ENCODE measurements around the gene MPI.
"Not testable (repeated sequence)": the region's sequence is repeated elsewhere in the genome, so short reads cannot be mapped to it uniquely, and the experiment has no call there.

MPI gene

DNA sequence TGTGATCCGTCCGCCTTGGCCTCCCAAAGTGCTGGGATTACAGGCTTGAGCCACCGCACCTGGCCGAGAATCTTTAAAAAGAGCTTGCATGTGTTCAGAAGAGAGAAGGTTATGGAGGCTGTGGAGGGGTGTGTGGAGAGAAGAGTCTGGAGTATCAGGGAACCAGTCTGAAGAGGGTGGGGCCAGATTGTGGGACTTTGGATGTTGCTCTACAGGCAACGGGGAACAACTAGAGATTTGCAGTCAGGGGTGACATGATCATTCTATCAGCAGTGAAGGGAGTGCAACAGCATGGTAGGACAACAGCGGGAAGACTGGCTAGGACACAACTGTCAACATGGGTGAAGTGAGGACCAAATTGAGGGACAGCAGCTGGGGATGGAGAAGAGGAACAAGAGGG lies 25.5 kb upstream of the MPI start:
- no peak for DNase-seq (ENCODE audit: low read depth)

DNA sequence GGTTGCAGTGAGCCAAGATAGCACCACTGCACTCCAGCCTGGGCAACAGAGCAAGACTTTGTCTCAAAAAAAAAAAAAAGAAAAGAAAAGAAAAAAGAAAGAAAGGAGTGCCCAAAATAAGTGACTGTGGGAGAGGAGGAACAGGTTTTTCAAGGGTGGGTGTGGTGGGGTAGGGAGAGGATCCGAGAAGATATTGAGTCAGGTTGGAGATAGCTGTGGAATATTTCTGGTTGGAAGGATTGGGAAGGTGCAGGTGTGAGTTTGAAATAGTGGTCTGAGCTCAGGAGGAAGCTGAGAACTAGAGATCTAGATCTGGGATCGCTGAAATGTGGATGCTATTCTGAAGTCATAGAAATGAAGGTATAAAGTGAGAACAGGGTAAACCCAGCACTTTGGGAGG lies 24.5 kb upstream of the MPI start:
- DNase-seq (ENCODE audit: low read depth) = no peak

DNA sequence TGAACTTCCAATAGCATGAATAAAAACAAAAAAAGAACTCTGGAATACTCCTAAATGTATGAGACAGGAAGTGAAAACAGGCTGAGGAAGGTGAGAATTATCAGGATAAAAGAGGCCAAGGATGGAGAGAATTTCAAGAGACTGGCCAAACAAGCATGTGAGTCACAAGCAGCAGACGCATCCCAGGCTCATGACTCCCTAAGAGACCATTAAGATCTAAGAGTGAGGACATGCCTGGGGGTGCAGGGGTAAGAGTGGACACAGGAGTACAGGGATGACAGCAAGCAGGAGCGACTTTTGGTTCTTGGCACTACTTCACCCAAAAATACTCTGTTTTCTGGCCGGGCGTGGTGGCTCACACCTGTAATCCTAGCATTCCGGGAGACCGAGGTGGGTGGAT lies 23.8 kb upstream of the MPI start:
- DNase-seq (ENCODE audit: low read depth) = no peak

DNA sequence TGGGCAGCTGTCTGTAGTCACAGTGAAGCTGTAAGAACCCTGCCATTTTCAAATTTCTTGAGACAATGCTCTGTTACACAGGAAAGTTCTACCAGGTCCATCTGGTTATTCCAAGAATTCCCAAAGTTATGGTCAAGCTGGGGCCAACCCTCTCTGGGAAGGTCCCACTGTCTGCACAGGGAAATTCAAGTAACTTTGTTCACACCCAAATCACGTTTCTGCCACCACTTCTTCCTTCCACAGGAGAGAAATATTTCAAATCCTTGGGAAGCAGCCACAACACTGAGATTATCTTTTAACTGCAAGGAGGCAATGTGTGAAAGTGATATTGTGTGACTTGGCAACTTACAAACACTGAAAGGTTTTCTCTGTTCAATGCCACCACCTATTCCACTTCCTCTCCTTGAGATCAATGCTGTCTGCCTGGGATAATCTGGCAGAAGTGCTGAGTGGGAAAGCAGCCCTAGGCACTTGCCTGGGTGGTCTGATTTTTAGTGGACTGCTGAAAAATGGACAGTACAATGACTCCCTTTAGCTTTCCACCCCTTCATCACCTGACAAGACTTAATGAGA lies 22.3 kb upstream of the MPI start:
- no peak for DNase-seq (ENCODE audit: low read depth)

DNA sequence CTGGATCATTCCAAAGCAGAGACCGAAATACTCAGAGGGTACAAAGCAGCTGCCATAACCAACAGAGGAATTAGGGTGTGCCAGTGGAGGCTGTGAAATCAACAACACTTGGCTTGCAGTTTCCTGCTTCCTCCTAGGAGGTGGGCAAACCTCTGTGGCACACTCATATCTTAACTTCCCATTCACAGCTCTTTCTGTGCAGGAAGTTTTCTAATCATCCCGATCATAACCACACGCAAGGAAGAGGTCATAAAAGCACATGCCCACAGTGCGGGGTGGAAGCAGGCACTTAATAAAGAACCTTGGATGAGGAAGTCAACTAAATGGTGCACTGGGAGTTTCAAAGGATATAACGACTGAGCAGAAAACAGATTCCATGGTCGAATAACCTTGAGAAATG lies 21.8 kb upstream of the MPI start:
- no peak for DNase-seq (ENCODE audit: low read depth)

DNA sequence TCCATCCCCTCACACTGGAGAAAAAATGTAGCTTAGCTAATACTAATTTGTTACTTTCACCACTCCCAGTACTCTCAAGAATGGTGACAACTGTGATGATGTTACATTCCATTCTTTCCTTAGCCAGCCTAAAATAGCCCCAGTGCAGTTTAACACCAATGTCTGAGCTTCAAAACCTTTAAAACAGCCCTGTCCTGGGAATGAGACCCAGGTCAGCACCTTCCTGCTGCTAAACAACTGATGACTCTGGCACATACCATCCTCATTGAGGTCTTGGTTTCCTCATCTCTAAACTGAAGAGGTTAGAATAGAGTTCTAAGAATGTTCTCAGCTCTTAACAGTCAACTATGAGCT lies 20.5 kb upstream of the MPI start:
- no peak for DNase-seq (ENCODE audit: low read depth)

DNA sequence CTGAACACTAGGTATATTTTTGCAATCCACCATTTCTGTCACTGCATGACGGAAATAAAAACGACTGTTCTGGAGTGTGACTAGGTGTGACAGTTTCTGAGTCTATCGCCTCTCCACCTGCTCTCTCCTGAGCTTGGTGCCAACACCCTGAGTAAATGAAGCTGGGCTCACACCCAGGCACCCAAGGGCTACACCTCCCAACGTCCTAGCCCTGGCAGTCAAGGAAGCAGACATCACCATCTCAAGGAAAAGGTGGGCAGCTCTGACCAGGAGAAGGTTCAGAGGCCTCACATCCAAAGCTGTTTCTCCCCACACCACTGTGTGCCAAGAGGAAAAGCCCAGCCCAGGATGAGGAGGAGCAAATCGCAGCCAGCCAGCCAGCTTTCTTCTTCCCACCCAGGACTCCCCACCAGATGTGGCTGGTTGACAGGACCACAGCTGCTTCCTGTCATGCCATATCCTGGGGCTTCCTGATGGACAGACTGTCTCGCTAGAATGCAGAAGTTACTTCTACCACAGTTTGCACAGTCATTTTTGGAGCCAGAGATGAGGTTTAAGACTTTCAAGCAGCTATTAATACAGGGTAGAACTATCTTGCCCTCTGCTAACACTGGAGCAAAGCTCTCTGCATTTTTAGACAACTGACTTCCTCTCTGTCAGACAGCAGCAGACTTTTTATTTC lies 20.0 kb upstream of the MPI start:
- DNase-seq (ENCODE audit: low read depth) = no peak

DNA sequence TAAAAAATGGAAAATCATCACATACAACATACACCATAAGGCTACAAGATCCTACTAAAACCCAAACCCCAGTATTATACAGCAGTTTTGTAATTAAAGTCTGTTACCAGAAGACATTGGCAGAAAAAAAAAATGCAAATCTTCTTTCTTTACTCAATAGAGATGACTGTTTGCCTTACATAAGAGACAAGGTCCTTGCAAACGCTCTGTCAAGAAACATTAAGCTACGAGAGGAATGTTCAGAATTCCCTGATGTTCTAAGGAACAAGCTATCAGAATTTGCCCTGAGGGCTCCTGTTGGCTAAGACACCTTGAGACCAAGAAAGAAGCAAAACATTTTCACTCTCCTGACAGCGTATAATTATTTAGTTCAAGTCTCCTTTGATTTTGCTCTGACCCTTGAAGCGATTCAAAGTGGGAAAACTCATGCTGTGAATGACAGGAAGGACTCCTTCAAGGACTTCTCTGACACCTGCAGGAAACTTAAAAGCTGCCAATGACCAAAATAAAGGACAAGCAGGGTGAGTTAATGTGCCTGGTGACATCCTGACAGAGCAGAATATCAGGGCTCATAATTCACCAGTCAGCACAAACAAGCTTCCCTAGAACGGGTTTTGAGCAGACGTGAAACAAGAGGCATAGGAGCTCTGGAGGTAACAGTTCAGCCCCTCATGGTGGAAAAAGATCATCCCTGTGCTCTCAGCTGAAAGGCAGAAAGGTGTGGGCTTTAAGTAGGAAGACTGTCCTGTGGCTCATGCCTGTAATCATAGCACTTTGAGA lies 19.2 kb upstream of the MPI start:
- no peak for DNase-seq (ENCODE audit: low read depth)

DNA sequence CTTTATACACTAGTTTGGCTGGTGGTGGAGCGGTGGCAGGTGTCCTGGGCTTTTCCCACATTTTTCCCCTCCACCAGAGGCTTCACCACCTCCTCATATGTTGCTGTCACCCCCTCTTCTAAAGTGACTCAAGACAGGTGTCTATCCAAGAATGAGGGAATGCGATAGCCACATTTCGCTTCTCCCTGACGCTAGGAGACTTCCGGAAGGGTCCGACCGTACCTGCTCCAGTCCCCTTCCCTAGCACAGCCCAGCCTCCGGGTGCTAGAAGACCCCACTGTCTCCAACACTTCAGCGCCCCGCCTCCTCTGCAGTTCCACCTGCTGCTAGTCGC lies 17.2 kb upstream of the MPI start:
- no peak for DNase-seq (ENCODE audit: low read depth)

DNA sequence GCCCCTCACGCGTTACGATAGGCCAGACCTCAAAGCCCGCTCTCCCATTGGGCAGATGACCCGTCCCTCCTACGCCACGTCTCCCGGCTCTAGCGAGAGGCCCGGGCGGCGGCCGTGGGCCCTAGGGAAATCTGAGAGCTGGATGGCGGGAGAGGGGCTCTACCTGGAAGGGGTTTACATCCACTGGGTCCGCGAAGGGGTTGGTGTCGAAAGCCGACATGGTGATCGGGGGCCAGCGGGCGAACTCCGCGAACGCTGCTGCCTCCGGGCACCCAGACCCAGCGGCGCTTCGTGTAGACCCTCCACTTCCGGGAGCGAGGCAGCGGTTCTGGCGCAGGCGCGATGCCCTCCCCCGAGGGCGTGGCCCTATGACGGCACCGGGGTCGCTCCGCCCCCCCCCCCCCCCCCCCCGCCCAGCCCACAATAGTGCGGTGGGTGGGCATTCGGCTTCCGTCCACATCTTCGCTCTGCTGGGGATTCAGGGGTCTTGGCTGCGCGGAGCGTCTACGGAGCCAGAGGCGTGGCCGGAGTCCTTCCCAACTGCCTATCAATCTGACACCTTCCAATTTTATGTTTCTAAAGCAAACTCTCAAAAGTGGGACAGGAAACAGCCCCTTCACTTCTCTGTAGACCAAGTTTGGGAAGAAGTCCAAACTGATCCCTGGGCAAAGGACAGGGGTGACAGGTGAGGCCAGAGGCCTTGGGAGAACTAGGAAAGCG lies 16.6 kb upstream of the MPI start, which contains the start of gene SCAMP2:
Gene SCAMP2 (minus strand): TSS at position 330 of the 720 bp plus-strand sequence. CDS start 110 bp downstream, at position 220.
- DNase-seq (ENCODE audit: low read depth) = peak; percentile 85

DNA sequence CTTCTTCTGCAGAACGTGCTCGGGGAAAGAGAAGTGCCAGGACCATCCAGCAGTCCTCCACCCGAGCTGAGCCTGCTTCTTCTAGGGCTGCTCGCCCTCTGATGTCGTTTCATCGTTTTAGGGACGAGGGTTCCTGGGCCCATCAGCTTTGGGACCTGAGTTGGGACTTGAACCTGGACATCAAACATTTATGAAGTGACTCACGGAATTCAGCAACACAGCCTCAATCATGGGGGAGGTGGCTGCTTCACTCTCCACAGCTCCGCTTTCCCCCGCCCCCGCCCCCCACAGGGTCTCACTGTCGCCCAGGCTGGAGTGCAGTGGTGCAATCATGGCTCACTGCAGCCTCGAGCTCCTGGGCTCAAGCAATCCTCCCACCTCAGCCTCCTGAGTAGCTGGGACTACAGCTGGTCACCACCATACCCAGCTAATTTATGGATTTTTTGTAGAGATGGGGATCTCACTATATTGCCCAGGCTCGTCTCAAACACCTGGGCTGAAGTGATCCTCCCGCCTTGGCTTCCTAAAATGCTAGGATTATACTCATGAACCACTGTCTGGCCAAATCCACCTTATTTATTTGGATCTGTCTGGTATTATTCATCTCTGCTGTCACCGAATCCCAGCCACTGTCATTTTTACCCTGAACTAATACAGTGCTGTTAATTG lies 16.0 kb upstream of the MPI start:
- no peak for DNase-seq (ENCODE audit: low read depth)

DNA sequence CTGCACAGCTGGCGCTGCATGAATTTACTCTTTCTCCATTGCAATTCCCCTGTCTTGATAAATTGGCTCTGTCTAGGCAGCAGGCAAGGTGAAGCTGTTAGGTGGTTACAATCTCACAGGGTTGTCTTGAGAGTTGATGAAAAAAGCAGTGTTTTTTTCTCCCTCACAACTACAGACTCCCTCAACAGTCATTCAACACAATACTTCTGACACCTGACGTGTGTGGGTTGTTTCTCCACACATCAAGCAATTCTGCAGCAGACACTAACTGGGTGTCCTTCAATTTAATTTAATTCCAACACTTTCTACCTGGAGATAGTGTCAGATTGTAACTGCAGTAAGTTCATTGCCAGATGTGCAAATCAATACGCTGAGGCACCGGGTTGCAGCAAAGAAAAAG lies 11.6 kb upstream of the MPI start:
- DNase-seq (ENCODE audit: low read depth) = no peak

DNA sequence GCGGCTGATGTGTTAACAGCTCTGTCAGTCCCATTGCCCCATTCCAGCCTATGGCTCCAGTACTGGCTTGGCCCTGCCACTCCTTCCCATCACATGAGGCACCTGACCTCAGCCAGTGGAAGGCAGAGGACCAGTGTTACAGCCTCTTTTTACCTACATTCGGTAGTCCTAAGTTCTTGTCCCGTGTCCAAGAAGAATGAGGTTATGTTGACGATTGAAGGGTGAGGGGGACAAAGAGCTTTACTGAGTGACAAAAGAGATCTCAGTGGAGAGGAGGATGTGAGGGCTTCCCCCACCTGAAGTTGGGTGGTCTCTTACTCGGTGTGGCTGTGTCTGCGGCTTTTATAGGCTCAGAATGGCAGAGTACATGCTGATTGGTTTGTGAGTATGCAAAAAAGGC lies 7.3 kb upstream of the MPI start:
- no peak for DNase-seq (ENCODE audit: low read depth)

DNA sequence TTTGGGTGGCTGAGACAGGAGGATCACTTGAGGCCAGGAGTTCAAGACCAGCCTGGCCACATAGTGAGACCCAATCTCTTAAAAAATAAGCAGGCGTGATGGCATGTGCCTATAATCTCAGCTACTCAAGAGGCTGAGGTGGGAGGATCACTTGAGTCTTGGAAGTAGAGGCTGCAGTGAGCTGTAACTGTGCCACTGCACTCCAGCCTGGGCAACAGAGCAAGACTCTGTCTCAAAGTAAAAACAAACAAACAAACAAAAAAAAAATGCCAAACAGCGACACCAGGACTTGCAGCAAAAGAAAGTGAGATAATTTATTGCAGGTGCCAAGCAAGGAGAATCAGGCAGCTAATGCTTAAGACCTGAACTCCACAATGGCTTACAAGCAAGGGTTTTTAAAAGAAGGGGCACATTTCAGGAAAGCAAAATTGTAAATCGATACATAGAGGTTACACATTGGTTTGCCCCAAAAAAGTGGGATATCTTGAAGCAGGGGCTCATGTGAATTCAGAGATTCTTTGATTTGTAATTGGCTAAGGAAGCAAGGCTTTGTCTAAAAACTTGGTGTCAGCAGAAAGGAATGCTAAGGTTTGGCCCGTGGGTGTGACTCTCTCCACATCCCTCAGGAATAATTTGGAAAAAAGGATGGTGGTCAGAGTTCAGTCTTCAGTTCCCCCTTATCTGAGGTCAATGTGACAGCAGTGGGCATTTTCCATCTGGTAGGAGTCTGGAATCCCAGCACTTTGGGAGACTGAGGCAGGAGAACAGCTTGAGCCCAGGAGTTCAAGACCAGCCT lies 5.2 kb upstream of the MPI start:
- no peak for DNase-seq (ENCODE audit: low read depth)

DNA sequence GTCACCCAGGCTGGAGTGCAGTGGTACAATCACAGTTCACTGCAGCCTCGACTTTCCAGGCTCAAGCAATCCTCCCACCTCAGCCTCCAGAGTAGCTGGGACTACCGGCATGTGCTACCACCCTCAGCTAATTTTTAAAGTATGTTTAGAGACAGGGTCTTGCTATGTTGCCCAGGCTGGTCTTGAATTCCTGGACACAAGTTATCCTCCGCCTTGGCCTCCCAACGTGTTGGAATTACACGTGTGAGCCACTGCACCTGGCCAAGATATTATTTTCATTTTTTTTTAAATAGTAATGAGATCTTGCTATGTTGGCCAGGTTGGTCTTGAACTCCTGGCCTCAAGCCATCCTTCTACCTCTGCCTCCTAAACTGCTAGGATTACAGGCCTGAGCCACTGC lies 4.4 kb upstream of the MPI start:
- no peak for DNase-seq (ENCODE audit: low read depth)

DNA sequence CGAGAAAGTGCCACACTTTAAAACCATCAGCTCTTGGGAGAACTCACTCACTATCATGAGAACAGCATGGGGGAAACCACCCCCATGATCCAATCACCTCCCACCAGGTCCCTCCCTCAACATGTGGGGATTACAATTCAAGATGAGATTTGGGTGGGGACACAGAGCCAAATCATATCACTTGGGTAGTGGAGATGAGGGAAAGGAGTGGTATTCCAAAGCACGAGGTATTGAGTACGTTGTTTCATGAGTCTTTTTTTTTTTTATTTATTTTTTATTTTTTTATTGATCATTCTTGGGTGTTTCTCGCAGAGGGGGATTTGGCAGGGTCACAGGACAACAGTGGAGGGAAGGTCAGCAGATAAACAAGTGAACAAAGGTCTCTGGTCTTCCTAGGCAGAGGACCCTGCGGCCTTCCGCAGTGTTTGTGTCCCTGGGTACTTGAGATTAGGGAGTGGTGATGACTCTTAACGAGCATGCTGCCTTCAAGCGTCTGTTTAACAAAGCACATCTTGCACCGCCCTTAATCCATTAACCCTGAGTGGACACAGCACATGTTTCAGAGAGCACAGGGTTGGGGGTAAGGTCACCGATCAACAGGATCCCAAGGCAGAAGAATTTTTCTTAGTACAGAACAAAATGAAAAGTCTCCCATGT lies 2.2 kb upstream of the MPI start:
- not testable (repeated sequence) for DNase-seq (ENCODE audit: low read depth)

DNA sequence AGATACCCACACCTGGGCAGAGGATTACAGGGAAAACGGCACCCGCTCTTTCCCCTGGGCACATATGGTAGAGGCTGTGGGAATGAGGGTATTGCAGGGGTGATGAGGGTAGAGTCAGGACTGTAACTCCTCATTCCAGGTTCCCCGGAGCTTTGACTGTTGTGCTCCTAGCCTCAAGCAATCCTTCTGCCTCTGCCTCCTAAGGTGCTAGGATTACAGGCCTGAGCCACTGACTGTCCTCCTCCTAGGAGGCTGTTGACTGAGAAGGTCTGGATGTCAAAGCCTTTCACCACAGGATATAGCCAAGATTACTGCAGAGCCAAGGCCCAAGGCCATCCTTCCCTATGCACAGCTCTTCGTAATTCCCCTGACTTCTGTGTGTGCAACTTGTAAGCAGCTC lies 1.1 kb upstream of the MPI start:
- DNase-seq (ENCODE audit: low read depth) = no peak

DNA sequence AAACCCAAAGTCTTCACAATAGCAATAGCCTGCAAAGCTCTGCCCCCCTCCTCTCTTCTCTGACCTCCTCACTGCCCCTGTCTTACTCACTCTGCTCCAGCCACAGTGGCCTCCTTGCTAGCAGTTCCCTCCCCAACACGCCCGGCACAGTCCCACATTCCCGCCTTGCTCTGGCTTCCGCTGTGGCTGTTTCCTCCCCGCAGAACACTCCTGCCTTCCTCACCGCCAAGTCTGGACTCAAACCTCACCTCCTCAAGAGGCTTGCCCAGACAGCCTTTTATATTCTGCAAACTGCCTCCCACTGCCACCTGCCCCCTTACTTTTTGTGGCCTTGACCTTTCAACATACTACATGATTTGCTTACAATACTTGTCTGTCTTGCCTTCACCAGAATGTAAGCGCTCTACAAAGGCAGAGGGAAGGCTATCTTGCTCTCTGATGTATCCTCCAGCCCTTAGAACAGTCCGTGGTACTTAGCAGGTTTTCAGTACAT lies 406 bp upstream of the MPI start:
- DNase-seq (ENCODE audit: low read depth) = no peak

DNA sequence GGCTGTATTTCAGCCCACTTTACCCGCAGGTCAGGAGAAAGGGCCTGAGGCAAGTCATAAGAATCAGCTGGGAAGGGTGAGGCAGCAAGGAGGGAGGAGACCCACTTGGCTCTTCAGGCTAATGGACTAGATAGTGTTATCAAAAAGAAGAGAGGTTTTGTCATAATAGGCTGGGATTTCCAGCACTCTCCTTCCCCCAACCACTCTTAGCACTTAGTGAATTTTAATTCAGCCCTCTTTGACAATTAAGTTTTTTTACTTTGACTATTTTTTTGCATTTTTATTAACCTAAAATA lies 771 bp downstream of the MPI start:
- DNase-seq (ENCODE audit: low read depth) = no peak

DNA sequence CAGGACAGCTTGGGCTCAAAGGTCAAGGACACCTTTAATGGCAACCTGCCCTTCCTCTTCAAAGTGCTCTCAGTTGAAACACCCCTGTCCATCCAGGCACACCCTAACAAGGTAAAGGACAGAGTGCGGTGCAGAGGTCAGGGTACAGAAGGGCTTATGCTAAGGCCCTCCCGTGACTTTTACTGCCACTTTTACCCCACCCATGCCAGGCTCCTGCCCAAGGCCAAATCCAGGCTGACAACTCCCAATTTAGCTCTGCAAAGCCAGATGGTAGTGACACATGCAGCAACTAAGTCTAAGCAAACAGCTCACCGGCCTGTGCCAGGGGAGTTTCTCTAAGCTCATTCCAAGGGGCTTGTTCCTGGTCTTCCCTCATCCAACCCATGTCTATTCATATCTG lies 1.6 kb downstream of the MPI start:
- DNase-seq (ENCODE audit: low read depth) = no peak

DNA sequence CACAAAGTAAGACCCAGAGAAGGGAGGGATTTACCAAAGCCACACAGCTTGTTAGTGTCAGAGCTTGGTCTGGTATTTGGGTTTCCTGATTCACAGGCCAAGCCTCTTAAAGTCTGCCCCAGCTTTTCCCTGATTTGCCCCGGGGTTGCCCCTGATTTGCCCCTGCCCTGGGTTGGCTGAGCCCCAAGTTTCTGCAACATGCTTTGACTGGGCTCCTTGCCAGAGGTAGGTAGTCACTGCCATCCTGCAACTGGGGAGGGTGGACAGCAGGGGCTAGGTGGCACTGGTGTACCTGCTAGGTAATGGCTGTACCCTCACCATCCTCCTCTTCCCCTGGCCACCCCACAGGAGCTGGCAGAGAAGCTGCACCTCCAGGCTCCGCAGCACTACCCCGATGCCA lies 2.5 kb downstream of the MPI start:
- no peak for DNase-seq (ENCODE audit: low read depth)
